ENCODE data around the gene NRG2.

DNA sequence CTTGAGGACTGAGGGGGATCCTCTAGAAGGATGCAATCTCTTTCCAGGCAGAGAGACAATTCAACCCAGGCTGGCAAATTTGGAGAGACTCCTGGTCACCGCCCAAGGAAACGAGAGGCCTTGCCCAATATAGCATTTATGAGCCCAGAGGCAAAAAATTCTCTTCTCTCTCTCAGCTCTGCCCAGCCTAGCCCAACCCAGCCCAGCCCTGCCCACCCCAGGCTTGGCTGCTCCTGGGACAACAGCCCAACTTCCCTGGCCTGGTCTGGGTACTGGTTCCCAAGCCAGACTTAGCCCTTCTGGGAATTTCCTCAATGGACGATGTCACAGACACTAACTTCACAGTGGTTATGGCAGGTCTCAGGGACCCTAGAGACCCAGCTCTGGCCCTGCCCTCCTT lies 130.9 kb downstream of the NRG2 start:
- TF ChIP-seq CHD2 (IDR thresholded peaks at IDR 0.05; ENCODE audit: low read length) (no peak), TAF1 (IDR thresholded peaks at IDR 0.05; ENCODE audit: low read depth, low read length) (no peak), POLR2A (IDR thresholded peaks at IDR 0.05; ENCODE audit: control extremely low read depth in 1 of 2, low read depth in 2 of 2, low read length in 2 of 2) (no peak), EZH2 (IDR thresholded peaks at IDR 0.05; ENCODE audit: low read depth, low read length, severe bottlenecking) (no peak), PHF8 (conservative IDR thresholded peaks at IDR 0.05; ENCODE audit: low read depth, low read length) (no peak), GABPA (IDR thresholded peaks at IDR 0.05; ENCODE audit: borderline replicate concordance, insufficient read depth, low read length) (no peak), POLR2AphosphoS5 (IDR thresholded peaks at IDR 0.05; ENCODE audit: low read depth, low read length) (no peak), CREB1 (IDR thresholded peaks at IDR 0.05) (no peak), CEBPB (IDR thresholded peaks at IDR 0.05; ENCODE audit: low read depth, low read length) (no peak)
- TF ChIP-seq, protein P1, sequence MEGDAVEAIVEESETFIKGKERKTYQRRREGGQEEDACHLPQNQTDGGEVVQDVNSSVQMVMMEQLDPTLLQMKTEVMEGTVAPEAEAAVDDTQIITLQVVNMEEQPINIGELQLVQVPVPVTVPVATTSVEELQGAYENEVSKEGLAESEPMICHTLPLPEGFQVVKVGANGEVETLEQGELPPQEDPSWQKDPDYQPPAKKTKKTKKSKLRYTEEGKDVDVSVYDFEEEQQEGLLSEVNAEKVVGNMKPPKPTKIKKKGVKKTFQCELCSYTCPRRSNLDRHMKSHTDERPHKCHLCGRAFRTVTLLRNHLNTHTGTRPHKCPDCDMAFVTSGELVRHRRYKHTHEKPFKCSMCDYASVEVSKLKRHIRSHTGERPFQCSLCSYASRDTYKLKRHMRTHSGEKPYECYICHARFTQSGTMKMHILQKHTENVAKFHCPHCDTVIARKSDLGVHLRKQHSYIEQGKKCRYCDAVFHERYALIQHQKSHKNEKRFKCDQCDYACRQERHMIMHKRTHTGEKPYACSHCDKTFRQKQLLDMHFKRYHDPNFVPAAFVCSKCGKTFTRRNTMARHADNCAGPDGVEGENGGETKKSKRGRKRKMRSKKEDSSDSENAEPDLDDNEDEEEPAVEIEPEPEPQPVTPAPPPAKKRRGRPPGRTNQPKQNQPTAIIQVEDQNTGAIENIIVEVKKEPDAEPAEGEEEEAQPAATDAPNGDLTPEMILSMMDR (IDR thresholded peaks at IDR 0.05; ENCODE audit: control extremely low read depth in 1 of 3, insufficient read depth in 1 of 3, low read depth in 1 of 3, low read length in 3 of 3): no peak
- TF ChIP-seq, protein P2, sequence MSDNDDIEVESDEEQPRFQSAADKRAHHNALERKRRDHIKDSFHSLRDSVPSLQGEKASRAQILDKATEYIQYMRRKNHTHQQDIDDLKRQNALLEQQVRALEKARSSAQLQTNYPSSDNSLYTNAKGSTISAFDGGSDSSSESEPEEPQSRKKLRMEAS (IDR thresholded peaks at IDR 0.05): no peak
- TF ChIP-seq, protein P3, sequence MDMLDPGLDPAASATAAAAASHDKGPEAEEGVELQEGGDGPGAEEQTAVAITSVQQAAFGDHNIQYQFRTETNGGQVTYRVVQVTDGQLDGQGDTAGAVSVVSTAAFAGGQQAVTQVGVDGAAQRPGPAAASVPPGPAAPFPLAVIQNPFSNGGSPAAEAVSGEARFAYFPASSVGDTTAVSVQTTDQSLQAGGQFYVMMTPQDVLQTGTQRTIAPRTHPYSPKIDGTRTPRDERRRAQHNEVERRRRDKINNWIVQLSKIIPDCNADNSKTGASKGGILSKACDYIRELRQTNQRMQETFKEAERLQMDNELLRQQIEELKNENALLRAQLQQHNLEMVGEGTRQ (IDR thresholded peaks at IDR 0.05; ENCODE audit: low read length): no peak

Data from H1 (cell line).